Liver (tissue), 3 donors: ENCODE data around the gene PAPPA.

Experiments used
- CTCF ChIP-seq: fragments of 150-350 bp; IDR thresholded peaks from 2 replicates; pipeline ENCODE4 v1.5.1; 2017; ENCODE audit warnings: improper control_type of control experiment, low read depth, low read length; ENCODE audit not compliant: missing input control
- EGR1 ChIP-seq, 2 donors: IDR thresholded peaks; 2 replicates each; pipeline ENCODE4 v1.6.1; 2016 to 2018; ENCODE audit warnings: antibody characterized with exemption in 2 of 2, low read depth in 2 of 2
- JUND ChIP-seq, 2 donors: IDR thresholded peaks; 2 replicates each; pipeline ENCODE4 v1.6.1; 2016; ENCODE audit warnings: antibody characterized with exemption in 2 of 2
- MAX ChIP-seq: IDR thresholded peaks from 2 replicates; pipeline ENCODE4 v1.6.1; 2016; ENCODE audit warnings: antibody characterized with exemption
- donor health status: healthy.
- donor health status: healthy.

- TF ChIP-seq CTCF (no peak), MAX (no peak), EGR1 (IDR thresholded peaks at IDR 0.05; ENCODE audit: low read depth in 2 of 2) (no peak), JUND (IDR thresholded peaks at IDR 0.05) (no peak)
Observed at GRCh38 chr9:116372786-116373185, 219.2 kb downstream of the PAPPA start.
